GM12892 (cell line): Measurements from ENCODE around the gene SLCO1C1. TPM values are rescaled to one million over a fixed set of nuclear protein-coding genes. Genes with fewer than 3 reads are reported as not detected.
A peak's percentile ranks its signal among the peaks of the same experiment; 100 is the strongest.

ENCODE experiments used
- DNase-seq: peaks from one replicate; pipeline ENCODE4 v3.0.0; 2011; ENCODE audit not compliant: insufficient read length
- FAIRE-seq: peaks from 2 replicates; lab custom pipeline; 2011; peaks lifted over from hg19 to GRCh38; lab: Jason Lieb, UNC
- POLR2A ChIP-seq: IDR thresholded peaks from 2 replicates; pipeline ENCODE4 v1.6.1; 2011; ENCODE audit warnings: low read depth, low read length, control low read depth
- POLR2AphosphoS5 ChIP-seq: IDR thresholded peaks from 2 replicates; pipeline ENCODE4 v1.6.1; 2011; ENCODE audit warnings: low read depth, low read length, control low read depth
- TAF1 ChIP-seq: IDR thresholded peaks from 2 replicates; pipeline ENCODE4 v1.6.1; 2011; ENCODE audit warnings: low read depth, mild to moderate bottlenecking, control low read depth, low read length, borderline replicate concordance
- polyA plus RNA-seq: library from polyadenylated mRNA; unstranded; fragments of >200 nt; gene quantifications from one replicate; pipeline ENCODE4 v1.2.1, GENCODE V29; 2012; ENCODE audit warnings: missing spikeins, inconsistent platforms; ENCODE audit not compliant: missing spikeins

The SLCO1C1 gene, protein sequence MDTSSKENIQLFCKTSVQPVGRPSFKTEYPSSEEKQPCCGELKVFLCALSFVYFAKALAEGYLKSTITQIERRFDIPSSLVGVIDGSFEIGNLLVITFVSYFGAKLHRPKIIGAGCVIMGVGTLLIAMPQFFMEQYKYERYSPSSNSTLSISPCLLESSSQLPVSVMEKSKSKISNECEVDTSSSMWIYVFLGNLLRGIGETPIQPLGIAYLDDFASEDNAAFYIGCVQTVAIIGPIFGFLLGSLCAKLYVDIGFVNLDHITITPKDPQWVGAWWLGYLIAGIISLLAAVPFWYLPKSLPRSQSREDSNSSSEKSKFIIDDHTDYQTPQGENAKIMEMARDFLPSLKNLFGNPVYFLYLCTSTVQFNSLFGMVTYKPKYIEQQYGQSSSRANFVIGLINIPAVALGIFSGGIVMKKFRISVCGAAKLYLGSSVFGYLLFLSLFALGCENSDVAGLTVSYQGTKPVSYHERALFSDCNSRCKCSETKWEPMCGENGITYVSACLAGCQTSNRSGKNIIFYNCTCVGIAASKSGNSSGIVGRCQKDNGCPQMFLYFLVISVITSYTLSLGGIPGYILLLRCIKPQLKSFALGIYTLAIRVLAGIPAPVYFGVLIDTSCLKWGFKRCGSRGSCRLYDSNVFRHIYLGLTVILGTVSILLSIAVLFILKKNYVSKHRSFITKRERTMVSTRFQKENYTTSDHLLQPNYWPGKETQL
- polyA plus RNA-seq, result not detected

DNA sequence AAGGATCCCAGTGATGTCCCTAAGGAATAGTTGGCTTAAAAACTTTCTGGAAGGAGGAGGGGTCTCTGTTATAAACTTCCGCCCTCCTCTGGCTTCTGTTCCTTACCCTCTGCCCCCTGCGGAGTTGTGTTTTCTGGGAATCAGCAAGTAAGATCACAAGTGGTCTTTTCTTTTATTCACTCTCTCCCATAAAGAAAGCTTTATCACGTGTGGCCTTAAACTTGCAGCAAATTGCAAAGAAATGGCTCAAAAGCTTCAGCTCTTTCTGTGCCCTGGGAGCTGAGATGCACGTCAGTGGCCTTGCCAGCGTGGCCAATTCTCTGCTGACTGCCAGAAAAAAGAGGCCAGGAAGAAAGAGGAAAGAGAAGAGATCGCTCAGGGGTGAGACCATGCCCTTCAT is at the start of gene SLCO1C1:
SLCO1C1 (plus strand) TSS at position 101 of the 400 bp plus-strand sequence. CDS start 4,245 bp downstream, outside the sequence.
- no peak for DNase-seq
- no peak for FAIRE-seq

DNA sequence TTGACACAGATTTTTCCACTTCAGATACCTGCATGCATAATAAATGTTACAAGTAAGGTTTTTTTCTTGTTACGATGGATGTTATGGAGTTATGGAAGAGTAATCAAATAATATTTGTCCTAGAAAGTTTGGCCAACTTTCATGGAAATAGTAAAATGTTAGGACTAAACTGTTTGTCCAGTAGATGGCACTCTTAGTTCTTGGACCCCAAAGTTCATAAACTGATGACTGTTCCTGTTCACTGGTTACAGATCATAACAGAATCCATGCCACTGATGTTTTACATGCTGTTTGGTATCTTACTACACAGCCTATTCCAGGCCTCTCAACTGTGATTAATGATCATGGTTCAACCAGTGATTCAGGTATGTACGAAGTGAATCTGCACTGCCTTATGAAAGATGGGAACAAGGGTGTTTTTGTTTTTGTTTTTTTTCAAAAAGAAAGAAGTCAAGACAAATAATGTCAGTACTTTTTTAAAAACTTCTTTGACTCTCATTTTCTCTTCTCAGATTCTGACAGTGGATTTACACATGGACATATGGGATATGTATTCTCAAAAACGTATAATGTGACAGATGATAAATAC is 48.8 kb upstream of the SLCO1C1 start:
- FAIRE-seq (peak; percentile 56), DNase-seq (no peak)
- TF ChIP-seq POLR2A, result no peak

More for the DNA sequence above, at the start of gene SLCO1C1:
- TF ChIP-seq TAF1 (no peak), POLR2AphosphoS5 (no peak), POLR2A (no peak)

GRCh38 chr12:20653871-20654270 is 41.3 kb upstream of the SLCO1C1 start:
- DNase-seq (no peak), FAIRE-seq (no peak)
- TF ChIP-seq POLR2AphosphoS5 (no peak), TAF1 (no peak), POLR2A (no peak)

DNA sequence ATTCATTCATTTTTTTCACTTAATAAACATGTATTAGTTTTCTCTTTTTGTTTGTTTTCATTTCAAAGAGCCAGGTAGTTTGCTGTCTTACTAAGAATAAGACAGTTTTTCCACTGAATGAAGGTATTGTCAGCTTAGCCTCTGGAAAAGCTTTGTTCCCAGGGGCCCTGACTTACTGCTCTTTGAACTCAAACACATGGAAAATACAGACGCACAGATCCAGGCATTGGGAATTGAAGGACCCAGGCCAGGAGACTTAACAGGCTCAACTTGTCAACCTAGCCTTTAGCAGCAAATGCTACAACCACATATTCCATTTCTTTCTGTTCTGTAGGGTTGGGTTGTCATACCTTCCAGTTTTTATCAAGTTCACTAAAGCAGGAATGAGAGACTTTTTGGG is 38.5 kb upstream of the SLCO1C1 start:
- TF ChIP-seq POLR2AphosphoS5 (no peak), TAF1 (no peak), POLR2A (no peak)
- no peak for FAIRE-seq
- DNase-seq, result no peak

GRCh38 chr12:20657496-20657895 is 37.6 kb upstream of the SLCO1C1 start:
- FAIRE-seq, result no peak
- no peak for DNase-seq
- TF ChIP-seq POLR2AphosphoS5, result no peak
- no peak for TF ChIP-seq POLR2A
- TF ChIP-seq TAF1, result no peak

DNA sequence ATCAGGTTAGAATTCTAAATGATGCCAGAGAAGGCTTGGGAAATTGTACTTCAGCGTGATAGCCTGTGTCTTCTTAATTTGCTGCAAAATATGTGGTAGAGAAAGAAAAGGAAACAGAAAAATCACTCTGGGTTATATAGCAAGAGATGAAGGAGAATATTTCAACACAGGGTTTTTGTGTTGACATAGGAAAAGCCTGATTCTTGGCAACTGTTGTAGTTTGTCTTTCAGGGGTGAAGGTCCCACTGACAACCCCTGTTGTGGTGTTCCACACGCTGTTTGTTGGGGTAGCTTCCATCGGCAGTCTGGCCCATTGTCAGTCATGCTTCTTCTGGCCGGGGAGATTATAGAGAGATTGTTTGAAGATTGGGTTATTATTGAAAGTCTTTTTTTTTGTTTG is 13.8 kb upstream of the SLCO1C1 start:
- FAIRE-seq, result no peak
- no peak for DNase-seq
- TF ChIP-seq TAF1 (no peak), POLR2AphosphoS5 (no peak), POLR2A (no peak)

DNA sequence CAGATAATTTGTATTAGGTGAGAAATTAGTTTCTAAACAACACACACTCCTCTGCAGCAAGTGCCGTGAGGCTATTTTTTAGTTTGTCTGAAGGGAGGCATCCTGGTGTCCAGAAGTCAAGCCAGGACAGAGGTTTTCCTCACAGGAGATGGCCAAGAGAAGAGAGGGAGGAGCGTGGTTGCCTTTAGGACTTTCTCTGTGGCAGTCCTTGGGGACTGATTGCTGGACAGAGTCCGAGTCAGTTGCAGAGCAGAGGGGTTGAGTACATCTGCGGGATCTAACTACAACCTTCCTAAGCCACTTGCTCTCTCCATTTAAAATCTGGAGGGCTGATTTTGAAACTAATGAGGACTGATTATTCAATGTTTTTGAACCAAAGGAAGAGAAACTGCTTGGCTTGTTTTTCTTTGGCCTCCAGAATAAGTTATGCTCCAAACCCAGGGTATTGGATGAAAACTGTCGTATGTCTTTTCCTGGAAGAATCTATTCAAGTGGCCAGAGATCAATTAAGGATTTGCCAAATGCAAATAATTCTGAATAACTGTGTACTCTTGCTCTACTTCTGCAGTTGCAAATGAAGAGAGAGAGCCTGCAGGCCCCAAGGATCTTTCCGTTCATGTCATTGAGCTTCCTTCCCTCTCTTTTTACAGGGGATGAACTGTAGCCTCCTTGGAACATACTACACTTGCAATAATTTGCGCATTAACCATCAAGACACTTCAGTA is 1.2 kb downstream of the SLCO1C1 start:
- DNase-seq (no peak), FAIRE-seq (no peak)
- no peak for TF ChIP-seq TAF1
- no peak for TF ChIP-seq POLR2A
- no peak for TF ChIP-seq POLR2AphosphoS5

GRCh38 chr12:20701106-20701505 is 6.0 kb downstream of the SLCO1C1 start:
- FAIRE-seq, result no peak
- TF ChIP-seq POLR2AphosphoS5, result no peak
- no peak for TF ChIP-seq POLR2A
- TF ChIP-seq TAF1, result no peak
- DNase-seq, result no peak

DNA sequence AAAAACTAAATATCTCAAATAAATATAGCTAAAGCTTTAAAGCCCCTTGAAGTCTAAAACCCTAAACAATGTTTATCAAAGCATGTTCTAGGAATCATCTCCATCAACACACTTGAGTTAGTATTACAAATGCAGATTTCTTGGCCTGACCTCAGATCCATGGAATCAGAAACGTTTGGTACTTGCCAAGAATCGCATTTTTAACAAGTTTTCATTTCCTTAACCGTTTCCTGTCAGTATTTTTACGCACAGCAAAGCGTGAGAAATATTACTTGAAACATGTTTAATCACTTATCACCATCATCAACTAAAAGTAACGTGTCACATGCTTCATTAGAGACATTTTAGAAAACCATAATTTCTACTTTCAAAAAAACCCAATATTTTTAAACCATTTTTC is 9.7 kb downstream of the SLCO1C1 start:
- FAIRE-seq (no peak), DNase-seq (no peak)
- no peak for TF ChIP-seq POLR2A
- no peak for TF ChIP-seq TAF1
- TF ChIP-seq POLR2AphosphoS5, result no peak

DNA sequence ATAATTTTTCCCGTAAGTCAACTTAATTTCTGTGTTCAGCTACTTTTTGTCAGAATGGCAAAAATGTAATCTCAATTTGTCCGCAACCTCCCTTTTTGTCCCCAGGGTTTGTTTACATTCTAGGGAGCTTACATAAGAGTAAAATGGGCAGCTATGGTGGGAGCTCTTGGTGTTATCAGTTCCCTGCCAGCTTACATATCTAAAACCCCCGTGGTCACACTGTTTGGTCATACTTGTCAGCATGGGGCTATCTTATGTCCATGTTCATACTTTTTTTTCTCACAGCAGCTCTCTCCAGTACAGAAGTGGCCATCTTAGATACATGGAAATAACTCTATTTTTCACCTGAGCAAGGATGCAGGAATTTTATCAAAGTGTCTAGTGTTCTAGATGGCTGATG is 16.7 kb downstream of the SLCO1C1 start:
- FAIRE-seq (no peak), DNase-seq (no peak)
- TF ChIP-seq POLR2AphosphoS5, result no peak
- TF ChIP-seq POLR2A, result no peak
- TF ChIP-seq TAF1, result no peak

- FAIRE-seq (no peak), DNase-seq (no peak)
- TF ChIP-seq POLR2AphosphoS5, result no peak
These were observed 20.9 kb downstream of the SLCO1C1 start for GRCh38 chr12:20716037-20716436.

DNA sequence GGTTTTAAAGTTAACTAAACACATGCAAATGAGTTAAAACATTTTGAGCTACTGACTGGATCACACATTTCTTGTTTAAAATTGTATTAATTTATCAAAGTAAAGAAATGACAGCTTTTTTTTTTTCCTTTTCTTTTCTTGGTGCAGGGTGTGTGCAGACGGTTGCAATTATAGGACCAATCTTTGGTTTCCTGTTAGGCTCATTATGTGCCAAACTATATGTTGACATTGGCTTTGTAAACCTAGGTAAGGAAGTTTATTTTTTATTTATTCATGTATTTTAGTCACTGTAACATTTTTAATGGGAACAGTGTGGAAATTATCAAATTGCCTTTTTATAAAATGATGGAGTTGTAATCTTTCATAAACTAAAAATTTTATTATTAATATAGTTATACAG is 21.9 kb downstream of the SLCO1C1 start:
- FAIRE-seq (no peak), DNase-seq (no peak)

More for the DNA sequence above, 21.9 kb downstream of the SLCO1C1 start:
- TF ChIP-seq TAF1 (no peak), POLR2AphosphoS5 (no peak), POLR2A (no peak)
